GM12892 (cell line): Measurements from ENCODE around the gene GRK1.

Source experiments
- DNase-seq: peaks from one replicate; pipeline ENCODE4 v3.0.0; 2011; ENCODE audit not compliant: insufficient read length
- FAIRE-seq: peaks from 2 replicates; lab custom pipeline; 2011; peaks lifted over from hg19 to GRCh38; lab: Jason Lieb, UNC
- POLR2A ChIP-seq: IDR thresholded peaks from 2 replicates; pipeline ENCODE4 v1.6.1; 2011; ENCODE audit warnings: low read depth, low read length, control low read depth
- POLR2AphosphoS5 ChIP-seq: IDR thresholded peaks from 2 replicates; pipeline ENCODE4 v1.6.1; 2011; ENCODE audit warnings: low read depth, low read length, control low read depth
- TAF1 ChIP-seq: IDR thresholded peaks from 2 replicates; pipeline ENCODE4 v1.6.1; 2011; ENCODE audit warnings: low read depth, mild to moderate bottlenecking, control low read depth, low read length, borderline replicate concordance

GRK1 gene

DNA sequence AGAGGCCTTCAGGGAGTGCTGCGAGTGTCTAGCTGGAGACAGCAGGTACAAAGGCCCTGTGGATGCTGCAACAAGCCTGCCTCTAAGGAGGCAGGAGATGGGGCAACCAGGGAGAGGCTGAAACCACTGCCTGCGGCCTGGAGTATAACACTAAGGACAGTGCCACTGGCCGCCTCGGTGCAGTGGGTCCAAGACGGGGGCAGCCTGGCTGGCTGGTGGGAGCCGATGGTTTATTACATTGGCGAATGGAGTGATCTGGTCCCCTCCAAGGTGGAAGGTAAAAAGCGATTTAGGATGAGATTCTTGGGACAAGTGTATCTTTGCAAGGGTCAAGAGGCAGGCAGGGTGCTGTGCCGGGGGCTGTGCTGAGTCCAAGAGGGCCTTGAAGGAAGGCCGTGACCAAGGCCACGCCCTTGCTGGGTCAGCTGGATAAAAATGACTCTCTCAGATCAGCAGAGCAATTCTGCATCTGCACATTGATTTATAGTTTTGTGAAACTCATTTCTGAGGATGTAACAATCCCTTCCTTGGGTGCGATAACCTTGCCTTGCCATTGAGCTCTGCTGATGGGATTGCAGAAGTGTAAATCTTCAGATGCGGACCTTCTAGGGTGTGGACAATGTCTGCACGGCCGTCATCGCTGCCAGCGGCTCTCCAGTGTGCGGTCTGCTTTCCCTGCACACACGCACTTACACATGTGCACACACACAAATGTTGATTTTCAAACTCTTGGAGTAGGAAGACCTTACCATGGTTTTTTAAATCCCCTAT lies 98.0 kb downstream of the GRK1 start:
- no peak for DNase-seq
- TF ChIP-seq POLR2A (no peak), POLR2AphosphoS5 (no peak), TAF1 (no peak)
- no peak for FAIRE-seq

DNA sequence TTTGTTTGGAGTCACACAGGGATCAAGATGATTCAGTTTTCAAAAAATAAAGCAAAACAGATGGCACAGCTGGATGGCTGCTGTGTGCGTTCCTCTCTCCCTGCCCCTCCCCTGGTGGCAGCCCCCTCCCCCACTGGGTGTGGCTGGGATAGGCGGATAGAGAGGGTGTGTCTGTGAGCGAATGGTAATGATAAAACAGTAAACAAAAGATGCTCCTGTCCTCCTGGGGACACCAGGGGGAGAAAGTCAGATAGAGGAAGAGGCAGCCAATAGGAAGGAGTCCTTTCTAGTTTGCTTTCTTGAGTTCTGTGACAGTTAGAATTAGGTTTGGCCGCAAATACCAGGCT lies 98.5 kb downstream of the GRK1 start:
- no peak for DNase-seq
- no peak for TF ChIP-seq POLR2A
- TF ChIP-seq POLR2AphosphoS5 = no peak
- TF ChIP-seq TAF1 = no peak
- no peak for FAIRE-seq

DNA sequence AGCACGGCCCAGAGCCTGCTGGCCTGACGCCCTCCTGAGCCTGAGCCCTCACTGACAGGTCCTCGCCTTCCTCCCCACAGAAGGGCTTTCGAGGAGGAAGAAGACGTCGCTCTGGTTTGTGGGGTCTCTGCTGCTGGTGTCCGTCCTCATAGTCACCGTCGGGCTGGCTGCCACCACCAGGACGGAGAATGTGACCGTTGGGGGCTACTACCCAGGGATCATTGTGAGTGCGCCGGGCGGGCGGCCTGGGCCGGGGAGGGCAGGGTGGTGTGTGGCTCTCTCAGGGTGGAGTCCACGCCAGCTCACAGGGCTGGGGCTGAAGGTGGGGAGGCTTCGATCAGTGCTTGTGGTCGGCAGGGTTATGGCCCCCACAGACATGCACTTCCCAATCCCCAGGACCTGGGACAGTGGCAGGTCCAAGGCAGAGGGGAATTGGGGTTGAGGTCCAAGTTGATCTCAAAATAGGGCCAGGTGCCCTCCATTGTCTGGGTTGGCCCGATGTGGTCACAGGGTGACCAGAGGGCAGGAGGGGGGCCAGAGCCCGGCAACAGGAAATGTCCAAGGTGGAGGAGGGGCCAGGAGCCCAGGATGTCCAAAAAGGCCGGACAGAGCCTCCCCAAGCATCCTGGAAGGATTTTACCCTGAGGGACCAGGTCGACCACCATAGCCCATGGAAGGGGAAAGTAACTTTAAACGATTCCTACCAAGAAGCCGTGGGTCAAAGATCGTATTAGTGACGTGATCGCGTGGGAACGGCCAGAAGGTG lies 99.2 kb downstream of the GRK1 start:
- no peak for FAIRE-seq
- TF ChIP-seq TAF1 (no peak), POLR2A (no peak), POLR2AphosphoS5 (no peak)

DNA sequence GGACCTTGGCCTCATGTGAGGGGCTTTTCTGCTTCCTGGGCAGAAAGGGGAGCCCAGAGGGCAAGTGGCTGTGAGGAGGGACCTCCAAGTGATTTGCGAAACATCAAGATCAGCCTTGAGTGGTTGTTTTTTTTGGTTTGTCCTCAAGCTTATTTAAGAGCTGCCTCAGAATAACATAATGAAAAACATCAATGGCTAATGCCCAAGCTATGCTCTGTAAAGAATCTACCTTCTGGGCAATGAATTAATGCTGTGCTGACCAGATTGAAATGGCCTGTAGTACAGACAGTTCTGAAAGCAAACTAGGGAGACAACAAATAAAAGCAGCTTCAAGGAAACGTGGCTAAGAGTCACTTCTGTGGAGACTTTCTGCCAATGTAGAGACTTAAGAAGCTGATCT lies 100.3 kb downstream of the GRK1 start:
- FAIRE-seq (no peak), DNase-seq (no peak)
- no peak for TF ChIP-seq TAF1
- no peak for TF ChIP-seq POLR2A
- no peak for TF ChIP-seq POLR2AphosphoS5

More for the DNA sequence above, 99.2 kb downstream of the GRK1 start:
- DNase-seq = no peak

DNA sequence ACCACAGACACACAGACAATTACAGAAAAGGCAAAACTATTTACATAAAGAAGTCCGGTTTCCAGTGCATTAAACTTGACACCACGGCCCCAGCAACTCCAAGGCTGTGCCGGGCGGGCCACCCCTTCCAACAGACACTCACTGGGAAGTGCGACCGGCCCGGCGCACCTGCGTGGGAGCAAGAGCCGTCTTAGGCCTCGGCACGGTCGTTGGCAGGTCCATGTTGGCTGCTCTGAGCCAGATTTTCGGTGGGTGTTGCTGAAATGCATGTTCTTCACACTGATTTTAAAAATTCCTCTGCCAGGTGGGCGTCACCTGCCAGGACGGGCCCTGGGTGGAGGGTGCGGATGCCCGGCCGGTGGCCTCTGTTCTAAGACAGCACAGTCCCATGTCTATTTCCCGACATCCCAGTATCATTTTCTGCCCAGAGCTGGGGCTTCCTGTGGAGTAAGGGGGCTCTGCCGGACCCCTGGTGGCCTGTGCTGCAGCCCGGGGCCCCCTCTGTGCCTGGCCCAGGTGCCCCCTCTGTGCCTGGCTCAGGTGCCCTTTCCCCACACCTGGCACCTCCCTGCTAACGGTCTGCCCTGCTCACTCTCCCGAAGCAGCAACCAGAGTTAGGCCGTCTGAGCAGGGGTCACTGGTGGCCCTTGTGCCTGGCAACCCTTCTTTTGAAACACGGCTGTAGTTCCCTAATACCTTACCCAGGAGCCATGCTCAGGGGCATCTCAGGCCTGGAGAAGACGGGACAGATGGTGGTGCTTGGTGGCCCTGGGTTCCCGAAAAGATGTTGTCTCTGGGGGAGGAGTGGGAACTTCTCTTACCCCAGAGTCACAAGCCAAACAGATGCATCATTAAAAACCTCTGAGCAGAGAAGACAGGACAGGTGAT lies 101.2 kb downstream of the GRK1 start:
- TF ChIP-seq POLR2AphosphoS5 = no peak
- TF ChIP-seq POLR2A = no peak
- TF ChIP-seq TAF1 = no peak
- no peak for FAIRE-seq

DNA sequence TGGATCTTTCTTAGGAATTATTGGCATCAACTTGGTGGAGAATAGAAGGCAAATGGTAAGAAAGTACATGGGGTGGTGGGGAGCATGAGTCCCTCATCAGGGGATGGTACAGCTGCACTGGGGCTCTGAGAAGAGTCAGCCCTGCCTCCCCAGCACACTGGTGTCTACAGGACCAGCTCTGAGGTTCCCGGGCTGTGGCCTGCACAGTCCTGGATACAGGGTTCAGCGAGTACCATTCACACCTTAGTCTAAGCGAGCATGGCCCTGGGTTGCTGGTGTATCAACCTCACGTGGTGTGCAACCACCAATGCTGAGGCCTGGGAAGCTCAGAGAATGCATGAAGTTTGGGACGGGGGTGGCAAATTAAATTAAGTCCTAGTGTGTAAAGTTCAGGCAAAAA lies 102.1 kb downstream of the GRK1 start:
- DNase-seq (no peak), FAIRE-seq (no peak)
- TF ChIP-seq POLR2A = no peak
- TF ChIP-seq POLR2AphosphoS5 = no peak
- no peak for TF ChIP-seq TAF1

More for the DNA sequence above, 101.2 kb downstream of the GRK1 start:
- no peak for DNase-seq

DNA sequence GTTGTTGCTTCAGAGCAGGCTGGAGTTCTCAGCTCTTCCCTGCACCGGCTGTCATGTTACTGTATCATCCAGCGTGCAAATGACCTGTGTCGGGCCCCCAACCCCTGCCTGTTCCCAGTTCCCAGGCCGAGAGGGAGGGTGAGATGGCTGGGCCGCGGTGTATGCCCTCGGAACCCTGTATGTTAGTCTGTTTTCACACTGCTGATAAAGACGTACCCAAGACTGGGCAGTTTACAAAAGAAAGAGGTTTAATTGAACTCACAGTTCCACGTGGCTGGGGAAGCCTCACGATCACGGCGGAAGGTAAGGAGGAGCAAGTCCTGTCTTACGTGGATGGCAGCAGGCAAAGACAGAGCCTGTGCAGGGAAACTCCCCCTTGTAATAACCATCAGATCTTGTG lies 102.9 kb downstream of the GRK1 start:
- no peak for TF ChIP-seq POLR2AphosphoS5
- FAIRE-seq = no peak
- no peak for DNase-seq

DNA sequence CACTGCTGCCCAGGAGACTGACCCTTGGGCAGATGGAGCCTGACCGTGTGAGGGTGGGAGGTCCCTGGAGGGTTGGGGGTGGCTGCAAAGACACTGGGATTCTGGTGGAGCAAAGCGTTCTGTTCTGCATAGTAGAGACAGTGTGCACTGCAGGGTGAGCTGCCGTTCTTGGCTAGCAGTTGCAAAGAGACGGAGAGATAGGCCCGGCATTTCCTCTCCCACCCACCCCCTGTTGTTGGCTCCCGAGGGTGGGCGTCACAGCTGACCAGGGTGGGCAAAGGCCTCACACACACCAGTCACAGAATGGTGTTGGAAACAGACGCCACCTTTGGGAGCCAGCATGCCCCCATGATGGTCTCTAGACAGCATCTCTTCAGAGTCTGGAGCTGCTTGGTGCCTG lies 103.4 kb downstream of the GRK1 start:
- TF ChIP-seq POLR2A = no peak
- DNase-seq (no peak), FAIRE-seq (no peak)

DNA sequence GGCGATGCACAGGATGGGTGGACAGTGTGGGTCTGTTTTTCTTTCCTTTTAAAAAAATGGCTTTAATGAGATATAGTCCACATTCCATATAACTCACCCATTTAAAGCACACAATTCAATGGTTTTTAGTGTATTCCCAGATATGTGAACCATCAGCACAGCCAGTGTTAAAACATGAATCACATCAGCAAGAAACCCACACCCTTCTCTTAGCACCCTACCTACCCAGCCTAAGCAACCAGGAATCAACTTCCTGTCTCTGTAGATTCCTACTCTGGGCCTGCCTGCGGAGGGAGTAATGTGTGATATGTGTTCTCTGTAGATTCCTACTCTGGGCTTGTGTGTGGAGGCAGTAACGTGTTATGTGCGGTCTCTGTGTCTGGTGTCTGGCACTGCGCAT lies 103.9 kb downstream of the GRK1 start:
- TF ChIP-seq TAF1 (no peak), POLR2A (no peak), POLR2AphosphoS5 (no peak)
- DNase-seq = no peak
- FAIRE-seq = no peak

DNA sequence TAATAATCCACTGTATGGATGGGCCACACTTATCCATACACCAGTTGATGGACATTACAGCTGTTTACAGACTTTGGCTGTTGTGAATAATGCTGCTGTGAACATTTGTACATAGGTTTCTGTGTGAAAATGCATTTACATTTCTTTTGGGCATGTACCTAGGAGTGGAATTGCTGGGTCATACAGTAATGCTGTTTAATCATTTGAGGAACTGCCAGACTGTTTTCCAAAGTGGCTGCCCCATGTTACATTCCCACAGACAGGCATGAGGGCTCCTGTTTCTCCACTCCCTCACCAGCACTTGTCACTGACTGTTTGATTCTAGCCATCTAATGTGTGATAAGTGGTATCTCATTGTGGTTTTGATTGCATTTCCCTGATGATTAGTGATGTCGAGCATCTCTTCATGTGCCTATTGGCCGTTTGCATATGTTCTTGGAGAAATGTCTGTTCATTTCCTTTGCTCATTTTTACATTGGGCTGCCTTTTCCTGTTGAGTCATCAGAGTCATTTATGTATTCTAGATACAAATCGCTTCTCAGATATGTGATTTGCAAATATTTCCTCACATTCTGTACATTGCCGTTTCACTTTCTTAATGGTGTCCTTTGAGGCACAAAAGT lies 104.8 kb downstream of the GRK1 start:
- FAIRE-seq = no peak
- DNase-seq = no peak
- TF ChIP-seq POLR2A = no peak
- TF ChIP-seq POLR2AphosphoS5 = no peak
- no peak for TF ChIP-seq TAF1
